Body of pancreas (tissue), 4 donors: ENCODE data around the gene GGTLC3. TPM values are rescaled to one million over a fixed set of nuclear protein-coding genes. Genes with fewer than 3 reads are reported as not detected.
"Not testable (repeated sequence)": the region's sequence is repeated elsewhere in the genome, so short reads cannot be mapped to it uniquely, and the experiment has no call there.

ENCODE experiments used
- ATAC-seq: fragments of 150-250 bp; one replicate; pipeline ENCODE4 v1.9.1; 2016
- DNase-seq, 4 donors: peaks; one replicate each; pipeline ENCODE4 v3.0.0-alpha.2; 2019
- H3K27ac ChIP-seq, 4 donors: fragments of 200-600 bp; sonication (generic); 1 replicate in 3 of 4; 2 replicates in 1 of 4; pipeline versions ENCODE4 v1.5.1 to v1.6.1; 2016 to 2019; ENCODE audit warnings: mild to moderate bottlenecking in 1 of 4, mixed read lengths in 1 of 4, moderate library complexity in 1 of 4
- H3K27me3 ChIP-seq, 2 donors: fragments of 200-600 bp; sonication (generic); one replicate each; pipeline ENCODE4 v1.6.0; 2016; ENCODE audit warnings: mild to moderate bottlenecking in 1 of 2
- H3K36me3 ChIP-seq, 2 donors: fragments of 200-600 bp; sonication (generic); replicated peaks in 1 of 2; 2 replicates each; pipeline ENCODE4 v1.5.1; 2016; ENCODE audit warnings: low read depth in 2 of 2; ENCODE audit not compliant: insufficient read depth in 1 of 2
- H3K4me1 ChIP-seq: fragments of 200-600 bp; sonication (generic); one replicate; pipeline ENCODE4 v1.6.0; 2016
- H3K4me3 ChIP-seq, 2 donors: fragments of 200-600 bp; sonication (generic); 1 replicate in 1 of 2; 2 replicates in 1 of 2; pipeline ENCODE4 v1.5.1; 2016 to 2019
- H3K9me3 ChIP-seq, 3 donors: fragments of 200-600 bp; sonication (generic); 1 replicate in 2 of 3; 2 replicates in 1 of 3; pipeline ENCODE4 v1.5.1; 2016
- WGBS, 2 donors: methylation state at CpG; one replicate each; pipeline ENCODE4 v1.1.5; 2017; 5-methylcytosine and 5-hydroxymethylcytosine counted together
- intact Hi-C: fragments of 100-400 bp; cut with DNase I; formaldehyde crosslinking; loops from one replicate; pipeline ENCODE4 v1.15.1; 2023
- total RNA-seq, 2 donors: library from RNA; depleted of rRNA; stranded (reverse); fragments of >200 nt; gene quantifications; one replicate each; pipeline ENCODE4 v1.1.0, GENCODE V29; 2016

The GGTLC3 gene
- not detected for total RNA-seq

DNA sequence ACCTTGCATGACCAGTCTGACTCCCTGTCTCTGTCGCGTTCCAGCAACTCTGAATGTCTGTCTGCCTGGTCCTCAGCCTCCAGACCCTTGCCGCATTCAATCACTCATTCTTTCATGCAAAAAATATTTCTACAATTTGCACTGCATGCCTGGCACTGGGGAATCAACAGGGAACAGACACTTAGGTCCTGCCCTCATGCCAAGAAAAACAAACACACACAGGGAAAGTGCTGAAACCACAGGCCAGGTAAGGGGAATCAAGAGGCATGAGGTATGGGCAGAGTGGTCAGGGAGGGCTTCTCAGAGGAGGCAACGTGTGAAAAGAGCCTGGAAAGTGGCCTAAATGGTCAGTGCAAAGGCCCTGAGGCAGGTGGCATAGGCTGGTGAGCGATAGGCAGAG lies at the start of gene GGTLC3:
Gene GGTLC3, minus strand, starts transcription at position 101 of the 400 bp plus-strand sequence. CDS start 264 bp downstream, outside the sequence.
- H3K4me1 ChIP-seq, H3K9me3 ChIP-seq, intact Hi-C loops, DNase-seq, H3K27ac ChIP-seq, H3K36me3 ChIP-seq, ATAC-seq, H3K4me3 ChIP-seq, H3K27me3 ChIP-seq: not testable (repeated sequence)
- no CpG with 5 or more reads among the region's 5 CpGs for WGBS, 2 donors

DNA sequence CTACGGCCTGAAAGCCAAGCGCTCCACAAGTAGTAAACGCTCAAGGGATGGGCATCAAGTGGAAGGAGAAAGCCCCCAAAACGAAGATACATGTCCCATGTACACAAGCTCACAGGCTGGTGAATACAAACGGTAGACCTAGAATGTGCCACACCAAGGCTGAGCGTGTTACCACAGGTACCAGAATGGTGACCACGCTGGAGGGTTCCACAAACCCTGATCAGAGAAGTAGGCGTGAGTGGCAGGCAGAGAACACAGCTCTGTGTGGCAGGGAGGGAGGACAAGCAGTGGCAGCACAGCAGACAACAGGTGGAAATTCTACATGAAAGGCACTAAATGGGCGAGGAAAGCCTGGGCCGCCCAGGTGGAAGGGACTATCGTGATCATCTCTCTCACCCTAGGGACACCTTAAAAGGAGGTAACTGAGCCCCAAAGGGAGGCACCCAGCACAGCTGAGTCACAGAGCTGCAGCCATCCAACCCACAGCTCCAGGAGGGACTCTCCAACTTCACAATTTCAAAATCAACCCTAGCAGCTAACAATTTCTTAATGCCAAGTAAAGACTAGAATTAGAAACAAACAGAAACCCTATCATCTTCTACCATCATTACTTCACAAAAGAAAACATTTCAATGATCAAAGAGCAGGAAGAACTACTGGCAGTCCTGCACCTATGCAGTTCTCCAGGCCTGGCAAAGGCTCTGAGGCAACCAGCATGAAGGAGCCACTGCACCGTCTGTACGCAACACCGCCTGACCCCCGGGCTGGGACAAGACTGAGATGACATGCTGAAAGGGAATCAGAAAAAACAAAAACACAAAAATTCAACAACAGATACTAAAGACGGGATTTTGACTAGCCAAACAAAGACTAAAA lies 42.4 kb upstream of the GGTLC3 start:
- H3K27me3 ChIP-seq, H3K4me3 ChIP-seq, H3K36me3 ChIP-seq, DNase-seq, intact Hi-C loops, H3K9me3 ChIP-seq, ATAC-seq, H3K4me1 ChIP-seq, H3K27ac ChIP-seq: not testable (repeated sequence)
- no CpG with 5 or more reads among the region's 16 CpGs for WGBS, 2 donors

DNA sequence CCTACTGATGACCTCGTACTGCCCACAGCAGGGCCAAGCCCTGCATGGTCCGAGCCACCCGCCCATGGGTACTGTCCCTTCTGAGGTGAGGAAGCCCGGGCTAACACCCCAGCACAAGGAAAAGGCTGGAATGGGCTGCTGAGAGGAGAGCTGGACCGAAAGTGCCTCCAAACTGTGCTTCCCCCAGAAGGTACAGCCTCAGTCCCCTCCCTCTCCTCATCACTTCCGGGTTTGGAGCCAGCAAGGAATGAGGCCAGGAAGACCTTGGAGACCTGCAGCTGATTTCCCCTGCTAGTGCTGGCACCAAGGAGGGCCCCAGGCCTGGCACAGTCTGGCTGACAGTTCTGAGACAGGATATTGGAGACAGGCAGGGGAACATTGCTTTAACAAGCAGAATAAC lies 41.0 kb upstream of the GGTLC3 start:
- H3K9me3 ChIP-seq, DNase-seq, intact Hi-C loops, H3K27me3 ChIP-seq, H3K36me3 ChIP-seq, H3K4me1 ChIP-seq, ATAC-seq, H3K27ac ChIP-seq, H3K4me3 ChIP-seq: not testable (repeated sequence)
- no CpG with 5 or more reads among the region's 6 CpGs for WGBS, 2 donors

DNA sequence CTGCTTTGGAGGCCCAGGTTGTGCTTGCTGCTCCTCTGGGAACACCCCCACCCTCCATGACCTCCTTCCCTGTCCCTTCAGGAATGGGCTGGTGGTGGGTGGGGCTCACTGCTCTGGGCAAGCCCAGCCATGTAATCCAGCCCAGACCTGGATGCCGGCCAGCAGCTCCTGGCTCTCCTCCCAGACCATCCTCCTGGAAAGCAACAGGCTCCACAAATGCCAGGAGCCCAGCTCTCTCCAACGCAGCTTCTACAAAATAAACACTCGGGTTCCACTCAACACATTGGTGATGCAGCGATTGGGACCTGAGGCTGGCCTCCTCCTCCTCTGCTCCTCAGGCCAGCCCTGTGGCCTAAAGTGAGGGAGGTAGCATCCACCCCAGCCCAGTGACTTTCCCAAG lies 40.6 kb upstream of the GGTLC3 start:
- WGBS, 2 donors, result no CpG with 5 or more reads among the region's 4 CpGs
- ATAC-seq, result peak; percentile 80
- H3K36me3 ChIP-seq, H3K9me3 ChIP-seq, H3K4me1 ChIP-seq, DNase-seq, H3K4me3 ChIP-seq, H3K27ac ChIP-seq, H3K27me3 ChIP-seq, intact Hi-C loops: not testable (repeated sequence)

DNA sequence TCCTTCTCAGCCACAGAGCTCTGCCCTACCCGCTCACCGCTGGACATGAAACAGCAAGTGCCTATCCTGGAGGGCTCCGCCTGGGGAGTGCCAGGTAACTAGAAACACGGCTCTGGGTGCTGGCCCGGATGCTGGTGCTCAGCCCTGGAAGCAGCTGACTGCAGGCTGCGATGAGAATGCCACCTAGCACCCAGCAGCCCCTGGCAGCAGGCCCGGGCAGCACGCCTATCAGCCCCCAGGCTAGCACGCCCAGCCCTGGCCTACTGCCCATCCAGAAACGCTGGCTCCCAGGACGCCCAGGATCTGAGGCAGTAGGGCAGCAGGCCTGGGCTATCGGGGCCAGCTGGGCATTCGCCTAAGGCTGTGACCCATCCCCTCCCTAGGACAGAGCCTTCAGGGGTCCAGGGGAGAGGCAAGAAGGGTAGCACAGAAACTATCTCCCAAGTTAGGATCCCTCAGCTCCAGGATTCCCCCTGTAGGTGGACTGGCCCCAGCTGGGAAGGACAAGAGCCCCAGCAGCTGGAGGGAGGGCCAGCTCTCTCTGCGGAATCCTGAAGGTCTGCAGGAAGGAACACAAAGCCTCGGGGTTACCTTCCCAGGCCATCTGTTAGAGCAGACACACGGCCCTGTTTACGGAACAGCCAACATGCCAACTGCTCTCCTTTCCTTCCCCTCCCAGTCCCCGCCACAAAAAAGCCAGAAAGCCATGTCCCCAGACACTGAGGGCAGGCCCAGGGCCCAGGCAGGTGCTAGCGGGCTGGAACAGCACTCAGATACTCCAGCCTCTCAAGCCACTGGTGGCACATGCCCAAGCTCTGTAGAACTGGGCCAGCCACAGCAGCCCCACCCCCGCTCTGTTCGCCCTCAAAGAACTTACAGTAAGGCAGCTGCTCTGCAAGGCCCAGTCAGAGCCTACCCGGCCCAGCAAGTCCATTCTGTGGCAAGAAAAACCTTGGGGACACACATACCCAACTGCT lies 36.6 kb upstream of the GGTLC3 start:
- H3K27ac ChIP-seq, H3K27me3 ChIP-seq, intact Hi-C loops, H3K4me1 ChIP-seq, H3K36me3 ChIP-seq, H3K9me3 ChIP-seq, H3K4me3 ChIP-seq: not testable (repeated sequence)
- DNase-seq (peak in 1 of 4 donors; percentile 88), ATAC-seq (peak; percentile 76)
- no CpG with 5 or more reads among the region's 22 CpGs for WGBS, 2 donors

DNA sequence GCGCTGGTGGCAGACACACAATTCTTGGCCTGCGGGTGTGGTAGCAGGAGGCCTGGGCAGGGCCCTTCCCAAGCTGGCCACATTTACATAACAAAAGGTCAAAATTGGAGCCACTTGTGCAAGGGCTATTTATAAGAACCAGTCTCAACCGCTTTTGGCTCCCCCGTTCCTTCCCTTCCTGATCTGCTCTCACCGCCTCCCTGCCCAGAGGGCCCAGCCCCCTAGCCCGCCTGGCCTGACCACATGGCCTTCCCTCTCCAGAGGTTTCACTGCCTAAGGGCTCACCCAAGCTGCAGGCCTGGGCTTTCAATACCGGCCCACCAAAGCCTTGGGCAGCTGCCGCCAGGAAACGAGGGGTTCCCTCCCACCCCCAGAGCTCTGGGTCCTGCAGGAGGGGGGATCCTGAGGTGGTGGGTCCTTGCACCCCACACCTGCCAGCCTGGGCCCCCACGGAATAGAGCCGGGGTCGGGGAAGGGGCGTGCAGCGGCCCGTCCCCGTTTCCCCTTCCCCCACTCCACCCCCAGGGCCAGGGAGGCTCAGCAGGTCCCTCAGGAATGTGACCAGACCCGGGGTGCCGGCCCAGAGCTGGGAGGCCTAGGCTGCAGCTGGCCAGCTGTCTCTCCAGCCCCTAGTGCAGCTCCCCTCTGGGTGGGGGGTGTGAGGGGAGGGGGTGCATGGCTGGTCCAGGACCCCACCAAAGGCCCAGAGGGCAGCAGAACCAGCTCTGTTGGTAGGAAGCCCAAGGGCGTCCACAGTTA lies 35.1 kb upstream of the GGTLC3 start:
- no CpG with 5 or more reads among the region's 19 CpGs for WGBS, 2 donors
- H3K27me3 ChIP-seq, DNase-seq, H3K27ac ChIP-seq, ATAC-seq, H3K9me3 ChIP-seq, H3K4me3 ChIP-seq, H3K4me1 ChIP-seq, intact Hi-C loops, H3K36me3 ChIP-seq: not testable (repeated sequence)

DNA sequence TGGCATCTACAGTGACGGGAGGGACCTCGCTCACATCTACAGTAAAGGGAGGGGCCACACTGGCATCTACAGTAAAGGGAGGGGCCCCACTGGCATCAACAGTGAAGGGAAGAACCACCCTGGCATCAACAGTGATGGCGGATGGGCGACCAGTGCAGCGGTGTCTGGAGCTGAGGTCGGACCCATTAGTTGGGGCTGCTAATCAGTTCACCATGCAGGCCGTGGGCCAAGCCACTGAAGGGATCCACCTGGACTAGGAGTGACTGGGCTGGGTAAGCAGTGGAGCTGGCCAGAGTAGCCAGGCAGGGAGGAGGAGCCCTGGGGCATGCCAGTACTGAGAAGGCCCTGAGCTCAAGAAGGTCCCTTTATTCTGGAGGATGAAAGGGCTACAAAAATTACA lies 33.1 kb upstream of the GGTLC3 start:
- H3K4me3 ChIP-seq, H3K4me1 ChIP-seq, H3K27me3 ChIP-seq, H3K9me3 ChIP-seq, intact Hi-C loops, H3K36me3 ChIP-seq, DNase-seq, H3K27ac ChIP-seq, ATAC-seq: not testable (repeated sequence)
- WGBS, 2 donors, result no CpG with 5 or more reads among the region's 7 CpGs

DNA sequence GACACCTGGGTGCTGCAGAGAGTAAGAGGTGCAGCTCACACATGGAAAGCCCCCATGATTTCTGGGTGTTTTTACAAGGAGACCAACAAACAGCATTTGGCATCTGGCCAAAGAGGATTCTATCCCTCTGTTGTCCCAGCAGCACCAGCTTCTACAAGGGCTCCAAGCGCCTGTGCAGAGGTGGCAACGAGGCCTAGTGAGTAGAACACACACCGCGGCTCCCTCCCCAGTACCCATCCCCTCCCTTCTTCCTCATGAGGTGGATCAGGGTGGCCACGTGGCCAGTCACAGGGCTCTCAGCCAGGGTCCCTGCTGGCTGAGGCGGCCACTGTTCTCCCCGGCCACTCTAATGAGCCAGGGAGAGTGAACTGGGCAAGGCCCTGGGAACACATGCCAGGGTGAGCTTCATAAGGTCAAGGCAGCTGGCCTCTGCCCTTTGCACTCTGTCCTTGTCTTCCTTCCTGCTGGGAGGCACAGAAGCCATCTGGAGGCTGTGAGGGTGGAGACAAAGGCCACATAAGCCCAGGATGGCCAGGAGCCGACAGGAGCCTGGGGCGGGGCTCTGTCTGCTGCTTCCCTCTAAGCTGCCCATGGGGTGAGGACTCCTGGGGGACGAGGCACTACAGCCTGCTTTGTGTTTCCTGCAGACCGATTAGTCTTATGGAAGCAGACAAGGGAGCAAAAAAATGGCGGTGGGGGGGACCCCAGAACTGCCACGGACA lies 31.7 kb upstream of the GGTLC3 start:
- H3K27ac ChIP-seq, H3K36me3 ChIP-seq, intact Hi-C loops, H3K4me1 ChIP-seq, H3K9me3 ChIP-seq, ATAC-seq, DNase-seq, H3K27me3 ChIP-seq, H3K4me3 ChIP-seq: not testable (repeated sequence)
- 100% methylated on average over 1 of the region's 13 CpGs; no CpG with 5 or more reads in 1 of the 2 donors for WGBS, 2 donors

DNA sequence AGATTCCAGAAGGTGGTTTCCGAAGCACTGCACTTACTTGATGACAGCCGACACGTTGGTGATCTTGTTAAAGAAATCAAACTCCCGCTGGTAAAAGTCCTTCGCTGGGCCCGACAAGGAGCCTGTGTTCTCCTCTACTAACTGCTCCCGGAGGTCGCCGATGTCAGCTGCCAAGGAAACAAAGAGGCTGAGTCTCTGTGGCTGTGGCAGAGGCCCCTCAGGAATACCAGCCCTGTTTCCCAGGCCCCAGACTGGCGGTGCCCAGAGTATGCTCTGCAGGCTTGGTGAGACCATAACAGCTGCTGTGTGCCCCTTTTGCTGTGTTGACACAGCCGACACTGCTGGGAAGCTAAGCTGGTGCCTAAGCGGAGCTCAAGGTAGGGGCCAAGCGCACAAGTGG lies 26.7 kb upstream of the GGTLC3 start:
- H3K9me3 ChIP-seq, ATAC-seq, H3K4me1 ChIP-seq, intact Hi-C loops, H3K4me3 ChIP-seq, H3K36me3 ChIP-seq, H3K27ac ChIP-seq, H3K27me3 ChIP-seq: not testable (repeated sequence)
- no CpG with 5 or more reads among the region's 13 CpGs for WGBS, 2 donors
- peak in 1 of 4 donors; percentile 40 for DNase-seq

DNA sequence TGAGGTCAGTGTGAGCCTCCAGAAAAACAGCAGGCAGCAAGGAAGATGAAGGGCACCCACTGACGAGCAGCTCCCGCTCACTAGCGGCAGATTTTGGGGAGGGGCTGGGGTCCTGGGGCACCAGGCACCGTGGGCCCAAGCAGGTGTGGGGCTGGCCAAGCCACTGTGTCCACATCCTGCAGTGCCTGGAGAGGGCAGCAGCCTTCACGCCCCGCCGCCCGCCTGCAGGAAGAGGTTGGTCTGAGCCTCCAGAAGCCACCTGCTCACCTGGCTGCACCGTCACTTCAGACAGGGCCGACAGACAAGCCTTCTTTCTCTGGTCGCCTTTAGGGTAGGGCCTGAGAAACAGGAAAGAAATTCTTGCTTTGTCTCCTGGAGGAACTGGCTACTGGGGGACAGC lies 25.4 kb upstream of the GGTLC3 start:
- intact Hi-C loops, H3K27me3 ChIP-seq, H3K36me3 ChIP-seq, ATAC-seq, H3K27ac ChIP-seq, H3K4me3 ChIP-seq, H3K9me3 ChIP-seq, H3K4me1 ChIP-seq, DNase-seq: not testable (repeated sequence)
- no CpG with 5 or more reads among the region's 11 CpGs for WGBS, 2 donors
